ENCODE measurements around the gene DNAJC5.

DNA sequence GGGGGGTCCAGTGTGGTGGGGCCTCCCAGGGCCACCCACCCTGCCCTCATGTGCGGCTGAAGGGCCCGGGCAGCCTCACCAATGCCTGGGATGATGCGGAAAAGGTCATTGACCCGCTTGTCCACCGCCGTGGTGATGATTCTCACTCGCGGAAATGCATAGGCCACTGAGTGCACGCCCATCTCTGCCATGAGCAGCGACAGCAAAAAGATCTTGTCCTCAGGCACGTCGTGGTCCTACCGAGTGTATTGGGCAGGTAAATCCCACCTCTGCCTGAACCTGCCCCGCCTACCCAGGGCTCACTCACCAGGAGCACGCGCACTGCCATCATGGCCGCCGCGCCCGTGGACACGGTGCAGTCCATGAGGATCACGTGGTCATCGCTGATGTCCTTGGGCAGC is 45.1 kb downstream of the DNAJC5 start:
- TF ChIP-seq, protein P1, sequence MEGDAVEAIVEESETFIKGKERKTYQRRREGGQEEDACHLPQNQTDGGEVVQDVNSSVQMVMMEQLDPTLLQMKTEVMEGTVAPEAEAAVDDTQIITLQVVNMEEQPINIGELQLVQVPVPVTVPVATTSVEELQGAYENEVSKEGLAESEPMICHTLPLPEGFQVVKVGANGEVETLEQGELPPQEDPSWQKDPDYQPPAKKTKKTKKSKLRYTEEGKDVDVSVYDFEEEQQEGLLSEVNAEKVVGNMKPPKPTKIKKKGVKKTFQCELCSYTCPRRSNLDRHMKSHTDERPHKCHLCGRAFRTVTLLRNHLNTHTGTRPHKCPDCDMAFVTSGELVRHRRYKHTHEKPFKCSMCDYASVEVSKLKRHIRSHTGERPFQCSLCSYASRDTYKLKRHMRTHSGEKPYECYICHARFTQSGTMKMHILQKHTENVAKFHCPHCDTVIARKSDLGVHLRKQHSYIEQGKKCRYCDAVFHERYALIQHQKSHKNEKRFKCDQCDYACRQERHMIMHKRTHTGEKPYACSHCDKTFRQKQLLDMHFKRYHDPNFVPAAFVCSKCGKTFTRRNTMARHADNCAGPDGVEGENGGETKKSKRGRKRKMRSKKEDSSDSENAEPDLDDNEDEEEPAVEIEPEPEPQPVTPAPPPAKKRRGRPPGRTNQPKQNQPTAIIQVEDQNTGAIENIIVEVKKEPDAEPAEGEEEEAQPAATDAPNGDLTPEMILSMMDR (IDR thresholded peaks at IDR 0.05), result no peak
- TF ChIP-seq POLR2A (IDR thresholded peaks at IDR 0.05), result no peak

Measured in body of pancreas (tissue), 4 donors.